K562 (cell line): Measurements from ENCODE around the gene G2E3. TPM values are rescaled to one million over a fixed set of nuclear protein-coding genes. Genes with fewer than 3 reads are reported as not detected.

Experiments
- ARID1B ChIP-seq: fragments of 450-650 bp; IDR thresholded peaks from 2 replicates; pipeline ENCODE4 v1.6.1; 2016; ENCODE audit warnings: antibody characterized with exemption, mild to moderate bottlenecking, inconsistent platforms
- BMI1 ChIP-seq: fragments of 150-350 bp; IDR thresholded peaks from 2 replicates; pipeline ENCODE4 v1.6.1; 2014; ENCODE audit warnings: low read length
- CBX1 ChIP-seq: sonication (generic); IDR thresholded peaks from 2 replicates; pipeline ENCODE4 v1.6.1; 2016; ENCODE audit warnings: antibody characterized with exemption, low read depth, mild to moderate bottlenecking
- CCNT2 ChIP-seq: IDR thresholded peaks from 2 replicates; pipeline ENCODE4 v1.6.1; 2011; ENCODE audit warnings: borderline replicate concordance, low read depth, mild to moderate bottlenecking, moderate library complexity, mixed read lengths, low read length; ENCODE audit not compliant: insufficient read length; ENCODE audit errors: extremely low read depth
- CEBPB ChIP-seq: fragments of 450-650 bp; IDR thresholded peaks from 2 replicates; pipeline ENCODE4 v1.6.1; 2016; ENCODE audit warnings: missing genetic modification characterization, missing compliant biosample characterization
- DPF2 ChIP-seq: fragments of 450-650 bp; IDR thresholded peaks from 2 replicates; pipeline ENCODE4 v1.6.1; 2016
- ELF1 ChIP-seq: fragments of 200-800 bp; sonication (Bioruptor generic); IDR thresholded peaks from 2 replicates; pipeline ENCODE4 v1.6.1; 2016; ENCODE audit warnings: missing genetic modification characterization, missing compliant biosample characterization
- GABPA ChIP-seq: fragments of 200-800 bp; sonication (Bioruptor generic); conservative IDR thresholded peaks from 2 replicates; pipeline ENCODE4 v1.6.1; 2016; ENCODE audit warnings: low read depth, missing genetic modification characterization, missing compliant biosample characterization
- HCFC1 ChIP-seq: IDR thresholded peaks from 2 replicates; pipeline ENCODE4 v1.6.1; 2012; ENCODE audit warnings: low read depth, low read length, improper control_type of control experiment
- IRF1 ChIP-seq: sonication (generic); formaldehyde crosslinking; IDR thresholded peaks from 2 replicates; pipeline ENCODE4 v1.8.0; 2022; ENCODE audit warnings: missing genetic modification reagents, mild to moderate bottlenecking, borderline replicate concordance
- NKRF ChIP-seq: fragments of 450-650 bp; IDR thresholded peaks from 2 replicates; pipeline ENCODE4 v1.6.1; 2016; ENCODE audit warnings: borderline replicate concordance
- RBM14 ChIP-seq: fragments of 200-400 bp; formaldehyde crosslinking; IDR thresholded peaks from 2 replicates; pipeline ENCODE4 v1.6.1; 2018; ENCODE audit warnings: low read depth, mild to moderate bottlenecking, low read length, moderate library complexity, borderline replicate concordance; ENCODE audit not compliant: insufficient read depth
- RFX1 ChIP-seq: fragments of 450-650 bp; IDR thresholded peaks from 2 replicates; pipeline ENCODE4 v1.6.1; 2016; ENCODE audit warnings: mild to moderate bottlenecking, moderate library complexity
- SRSF9 ChIP-seq: fragments of 200-400 bp; formaldehyde crosslinking; IDR thresholded peaks from 2 replicates; pipeline ENCODE4 v1.6.1; 2017; ENCODE audit warnings: low read depth, low read length, borderline replicate concordance
- U2AF2 ChIP-seq: fragments of 200-400 bp; formaldehyde crosslinking; optimal IDR thresholded peaks from 2 replicates; pipeline ENCODE3; 2017; ENCODE audit warnings: low read depth, mild to moderate bottlenecking, low read length
- VEZF1 ChIP-seq: fragments of 200-800 bp; sonication (Bioruptor generic); IDR thresholded peaks from 2 replicates; pipeline ENCODE4 v1.6.1; 2017; ENCODE audit warnings: missing genetic modification characterization, missing compliant biosample characterization
- ZNF134 ChIP-seq: fragments of 250-450 bp; sonication (Bioruptor Pico); conservative IDR thresholded peaks from 2 replicates; pipeline ENCODE4 v1.4.0; 2020
- ZNF444 ChIP-seq: fragments of 250-450 bp; sonication (Bioruptor Pico); IDR thresholded peaks from 2 replicates; pipeline ENCODE4 v1.4.0; 2020; ENCODE audit warnings: mild to moderate bottlenecking, moderate library complexity
- ZNF696 ChIP-seq: fragments of 250-450 bp; sonication (Bioruptor Pico); conservative IDR thresholded peaks from 2 replicates; pipeline ENCODE4 v1.4.0; 2020; ENCODE audit warnings: mild to moderate bottlenecking, moderate library complexity
- ZNF740 ChIP-seq, 3 experiments: fragments of 200-800 bp in 1 of 3; sonication (Bioruptor generic) in 1 of 3; sonication (generic) in 1 of 3; formaldehyde crosslinking in 1 of 3; IDR thresholded peaks; 2 replicates each; pipeline versions ENCODE4 v1.6.1 to v1.8.0; 2016 to 2022; ENCODE audit warnings: mild to moderate bottlenecking in 2 of 3, missing compliant biosample characterization in 2 of 3, missing genetic modification characterization in 2 of 3, missing genetic modification reagents in 1 of 3
- ZNF76 ChIP-seq: fragments of 250-450 bp; sonication (Bioruptor Pico); IDR thresholded peaks from 2 replicates; pipeline ENCODE4 v1.4.0; 2020; ENCODE audit warnings: mild to moderate bottlenecking, moderate library complexity, borderline replicate concordance
- polyA plus RNA-seq, 8 experiments: library from polyadenylated mRNA; depleted of rRNA in 4 of 8; stranded (reverse) in 5 of 8; unstranded in 3 of 8; fragments of >200 nt; fragmentation: Nextera tagmentation in 2 of 8; fragmentation: Illumina TruSeq in 1 of 8; extraction: Ambion mirVana in 2 of 8; extraction: Trizol in 1 of 8; gene quantifications; 2 replicates each; pipeline versions ENCODE4 v1.2.1 to v1.2.3, GENCODE V29; 2011 to 2014; ENCODE audit warnings: inconsistent platforms in 1 of 8, missing spikeins in 1 of 8
- total RNA-seq, 7 experiments: library from RNA; depleted of rRNA in 6 of 7; stranded (reverse); fragments of >200 nt in 6 of 7; fragmentation: Illumina TruSeq in 2 of 7; extraction: Trizol in 2 of 7; gene quantifications; 2 replicates each; pipeline versions ENCODE4 v1.2.1 to v1.2.3, GENCODE V29; 2011 to 2021; ENCODE audit warnings: low replicate concordance in 1 of 7

G2E3 gene
- total and polyA plus RNA-seq, 9 of the 15 experiments (the other 6 are each of a cell fraction or from before 2014, with no cell fraction given): 9.8 to 53.5 (median 24.7) TPM

- TF ChIP-seq VEZF1: peak; percentile 59
- TF ChIP-seq SRSF9: no peak
- TF ChIP-seq DPF2: no peak
- TF ChIP-seq RBM14: no peak
- 0 out of 2 replicates have a peak, but pooled peaks have one; percentile 6 for TF ChIP-seq ARID1B
- TF ChIP-seq HCFC1: peak; percentile 13; the same call in 1 of the 2 replicates
- no peak for TF ChIP-seq ZNF696
- TF ChIP-seq ZNF740 (CRISPR knock-in tag; IDR thresholded peaks at IDR 0.05): no peak
- TF ChIP-seq ZNF740 (tag; IDR thresholded peaks at IDR 0.05): no peak
- no peak for TF ChIP-seq ZNF134 (CRISPR knock-in tag)
- TF ChIP-seq CBX1: peak; percentile 87
- TF ChIP-seq CCNT2: peak; percentile 40
- no peak for TF ChIP-seq U2AF2
- no peak for TF ChIP-seq RFX1
- TF ChIP-seq ZNF76: no peak
- peak; percentile 32; the same call in 1 of the 2 replicates for TF ChIP-seq CEBPB (tag)
- peak; percentile 85 for TF ChIP-seq ELF1 (tag)
- TF ChIP-seq ZNF444 (CRISPR knock-in tag): no peak
- TF ChIP-seq GABPA (tag): peak; percentile 93
- TF ChIP-seq BMI1: no peak
- TF ChIP-seq IRF1 (CRISPR knock-in tag): no peak
- TF ChIP-seq NKRF: peak; percentile 83
Measured at GRCh38 chr14:30558675-30559555, at the start of gene G2E3 (continued).
